Measurements from ENCODE around the gene SLC16A3. TPM values are rescaled to one million over a fixed set of nuclear protein-coding genes. Genes with fewer than 3 reads are reported as not detected.

Gene SLC16A3
- total RNA-seq, 2 experiments from 2014 or later: 97.4 to 99.7 TPM

GRCh38 chr17:82195675-82196672, 32.9 kb upstream of the SLC16A3 start:
- no peaks in the 10 kb centered on the region for H3K9me3 Mint-ChIP-seq
- peaks cover 28% of the 10 kb centered on the region for H3K4me1 Mint-ChIP-seq (ENCODE audit: low read depth)
- H3K27me3 Mint-ChIP-seq: no peaks in the 10 kb centered on the region
- intact Hi-C loops (cut with micrococcal nuclease): no loop called here
- peaks cover 37% of the 10 kb centered on the region for H3K36me3 Mint-ChIP-seq
- H3K4me3 Mint-ChIP-seq: no peak overlapping the region
- ChIA-PET CTCF (interaction anchor here (2.0 kb wide), 1 partner anchor 10 kb away, joined by 8 read pairs; no protein-coding TSS in a partner anchor), POLR2A (no interaction called here)
- no peak overlapping the region for H3K27ac Mint-ChIP-seq
- no peak for DNase-seq

- CTCF ChIA-PET: interaction anchor here (1.5 kb wide), 1 partner anchor 8 kb away, joined by 4 read pairs; no protein-coding TSS in a partner anchor
- peaks cover 32% of the 10 kb centered on the region for H3K36me3 Mint-ChIP-seq
- peak; percentile 52 for DNase-seq
- H3K27me3 Mint-ChIP-seq: no peaks in the 10 kb centered on the region
- H3K4me1 Mint-ChIP-seq (ENCODE audit: low read depth): peaks cover 41% of the 10 kb centered on the region
- POLR2A ChIA-PET: no interaction called here
- no peaks in the 10 kb centered on the region for H3K9me3 Mint-ChIP-seq
- intact Hi-C loops (cut with micrococcal nuclease): no loop called here
- no peak overlapping the region for H3K4me3 Mint-ChIP-seq
- no peak overlapping the region for H3K27ac Mint-ChIP-seq
These were observed 30.8 kb upstream of the SLC16A3 start for GRCh38 chr17:82198092-82198491.

- H3K36me3 Mint-ChIP-seq: peaks cover 23% of the 10 kb centered on the region
These were observed 29.3 kb upstream of the SLC16A3 start for GRCh38 chr17:82199496-82199895.

GRCh38 chr17:82200135-82200534, 28.7 kb upstream of the SLC16A3 start:
- Mint-ChIP-seq H3K27me3 (no peaks in the 10 kb centered on the region), H3K9me3 (no peaks in the 10 kb centered on the region), H3K4me1 (ENCODE audit: low read depth) (peaks cover 56% of the 10 kb centered on the region), H3K27ac (peak overlapping the region; percentile 51), H3K4me3 (no peak overlapping the region), H3K36me3 (peaks cover 23% of the 10 kb centered on the region)
- ChIA-PET POLR2A (interaction anchor here (1.0 to 1.6 kb wide), 3 partner anchors 28 to 93 kb away, joined by 3 to 4 read pairs (median 3); partner anchors contain the start of gene SLC16A3), CTCF (interaction anchor here (1.1 to 2.2 kb wide), 3 partner anchors 36 to 240 kb away, joined by 3 to 5 read pairs (median 4); no protein-coding TSS in a partner anchor)
- DNase-seq: no peak
- intact Hi-C loops (cut with micrococcal nuclease): no loop called here

More at GRCh38 chr17:82199496-82199895, 29.3 kb upstream of the SLC16A3 start:
- DNase-seq: no peak
- Mint-ChIP-seq H3K4me3 (no peak overlapping the region), H3K9me3 (no peaks in the 10 kb centered on the region), H3K27ac (no peak overlapping the region), H3K27me3 (no peaks in the 10 kb centered on the region), H3K4me1 (ENCODE audit: low read depth) (peaks cover 50% of the 10 kb centered on the region)
- intact Hi-C loops (cut with micrococcal nuclease): no loop called here
- CTCF ChIA-PET: interaction anchor here (1.8 to 2.2 kb wide), 2 partner anchors 37 to 240 kb away, joined by 4 to 5 read pairs; no protein-coding TSS in a partner anchor
- POLR2A ChIA-PET: interaction anchor here (1.2 kb wide), 1 partner anchor 29 kb away, joined by 3 read pairs; the partner anchor contains the start of gene SLC16A3

GRCh38 chr17:82200743-82201497, 27.9 kb upstream of the SLC16A3 start:
- H3K27ac Mint-ChIP-seq: peak overlapping the region; percentile 45
- intact Hi-C loops (cut with micrococcal nuclease): no loop called here
- H3K9me3 Mint-ChIP-seq: no peaks in the 10 kb centered on the region
- no peaks in the 10 kb centered on the region for H3K27me3 Mint-ChIP-seq
- H3K4me1 Mint-ChIP-seq (ENCODE audit: low read depth): peaks cover 64% of the 10 kb centered on the region
- H3K36me3 Mint-ChIP-seq: peaks cover 20% of the 10 kb centered on the region
- DNase-seq: peak; percentile 81
- CTCF ChIA-PET: interaction anchor here (0.6 to 2.2 kb wide), 8 partner anchors 35 to 313 kb away, joined by 3 to 6 read pairs (median 4); no protein-coding TSS in a partner anchor
- peak overlapping the region; percentile 16 for H3K4me3 Mint-ChIP-seq
- POLR2A ChIA-PET: interaction anchor here (1.0 to 1.6 kb wide), 3 partner anchors 64 to 97 kb away, joined by 3 to 5 read pairs (median 4); no protein-coding TSS in a partner anchor

GRCh38 chr17:82201498-82201910, 27.3 kb upstream of the SLC16A3 start:
- POLR2A ChIA-PET: interaction anchor here (0.7 to 1.6 kb wide), 3 partner anchors 13 to 96 kb away, joined by 3 to 5 read pairs (median 4); no protein-coding TSS in a partner anchor
- Mint-ChIP-seq H3K4me1 (ENCODE audit: low read depth) (peaks cover 69% of the 10 kb centered on the region), H3K27ac (peak overlapping the region; percentile 28), H3K9me3 (no peaks in the 10 kb centered on the region), H3K36me3 (peaks cover 18% of the 10 kb centered on the region), H3K4me3 (no peak overlapping the region), H3K27me3 (no peaks in the 10 kb centered on the region)
- DNase-seq: no peak
- CTCF ChIA-PET: interaction anchor here (0.6 to 2.2 kb wide), 7 partner anchors 35 to 314 kb away, joined by 3 to 6 read pairs (median 4); no protein-coding TSS in a partner anchor
- intact Hi-C loops (cut with micrococcal nuclease): no loop called here

GRCh38 chr17:82202981-82203380, 25.9 kb upstream of the SLC16A3 start:
- CTCF ChIA-PET: interaction anchor here (0.6 kb wide), 1 partner anchor 33 kb away, joined by 3 read pairs; no protein-coding TSS in a partner anchor
- H3K9me3 Mint-ChIP-seq: no peaks in the 10 kb centered on the region
- peak; percentile 58 for DNase-seq
- POLR2A ChIA-PET: interaction anchor here (0.5 kb wide), 1 partner anchor 286 kb away, joined by 4 read pairs; no protein-coding TSS in a partner anchor
- H3K27ac Mint-ChIP-seq: peak overlapping the region; percentile 77
- H3K4me1 Mint-ChIP-seq (ENCODE audit: low read depth): peaks cover 71% of the 10 kb centered on the region
- intact Hi-C loops (cut with micrococcal nuclease): no loop called here
- peaks cover 16% of the 10 kb centered on the region for H3K36me3 Mint-ChIP-seq
- H3K4me3 Mint-ChIP-seq: no peak overlapping the region
- H3K27me3 Mint-ChIP-seq: no peaks in the 10 kb centered on the region

GRCh38 chr17:82203920-82204319, 24.9 kb upstream of the SLC16A3 start:
- Mint-ChIP-seq H3K27me3 (no peaks in the 10 kb centered on the region), H3K27ac (no peak overlapping the region), H3K36me3 (peaks cover 11% of the 10 kb centered on the region), H3K4me3 (no peak overlapping the region), H3K4me1 (ENCODE audit: low read depth) (peaks cover 65% of the 10 kb centered on the region), H3K9me3 (no peaks in the 10 kb centered on the region)
- CTCF ChIA-PET: interaction anchor here (0.8 kb wide), 1 partner anchor 33 kb away, joined by 3 read pairs; no protein-coding TSS in a partner anchor
- intact Hi-C loops (cut with micrococcal nuclease): no loop called here
- DNase-seq: no peak
- POLR2A ChIA-PET: no interaction called here

- no peaks in the 10 kb centered on the region for H3K9me3 Mint-ChIP-seq
- H3K4me3 Mint-ChIP-seq: no peak overlapping the region
- peaks cover 7% of the 10 kb centered on the region for H3K36me3 Mint-ChIP-seq
- intact Hi-C loops (cut with micrococcal nuclease): loop anchor here (1.0 to 5.0 kb wide), 3 partner anchors 11 to 92 kb away; no protein-coding TSS in a partner anchor
- peaks cover 59% of the 10 kb centered on the region for H3K4me1 Mint-ChIP-seq (ENCODE audit: low read depth)
- DNase-seq: peak; percentile 71
- ChIA-PET POLR2A (interaction anchor here (1.0 to 1.9 kb wide), 5 partner anchors 11 to 314 kb away, joined by 3 to 7 read pairs (median 4); partner anchors contain the start of genes FOXK2 and SLC16A3), CTCF (interaction anchor here (0.7 to 1.6 kb wide), 19 partner anchors 8 to 399 kb away, joined by 3 to 8 read pairs (median 4); partner anchors contain the start of genes CENPX, DCXR, LRRC45 and SLC16A3)
- H3K27ac Mint-ChIP-seq: peak overlapping the region; percentile 93
- no peaks in the 10 kb centered on the region for H3K27me3 Mint-ChIP-seq
These were observed 23.8 kb upstream of the SLC16A3 start for GRCh38 chr17:82204831-82205719.

GRCh38 chr17:82205720-82206508, 22.9 kb upstream of the SLC16A3 start:
- POLR2A ChIA-PET: interaction anchor here (1.0 to 1.9 kb wide), 5 partner anchors 11 to 314 kb away, joined by 3 to 7 read pairs (median 4); partner anchors contain the start of genes FOXK2 and SLC16A3
- H3K4me3 Mint-ChIP-seq: peak overlapping the region; percentile 63
- H3K4me1 Mint-ChIP-seq (ENCODE audit: low read depth): peaks cover 53% of the 10 kb centered on the region
- H3K36me3 Mint-ChIP-seq: peaks cover 5% of the 10 kb centered on the region
- no peaks in the 10 kb centered on the region for H3K9me3 Mint-ChIP-seq
- intact Hi-C loops (cut with micrococcal nuclease): loop anchor here (1.0 to 5.0 kb wide), 3 partner anchors 10 to 91 kb away; no protein-coding TSS in a partner anchor
- CTCF ChIA-PET: interaction anchor here (0.6 to 1.6 kb wide), 31 partner anchors 8 to 398 kb away, joined by 3 to 8 read pairs (median 4); partner anchors contain the start of genes CENPX, LRRC45, SECTM1 and SLC16A3
- peak overlapping the region; percentile 93 for H3K27ac Mint-ChIP-seq
- DNase-seq: peak; percentile 89
- no peaks in the 10 kb centered on the region for H3K27me3 Mint-ChIP-seq
